Measurements from ENCODE around the gene SLC9A9.
"Not testable (repeated sequence)": the region's sequence is repeated elsewhere in the genome, so short reads cannot be mapped to it uniquely, and the experiment has no call there.

The SLC9A9 gene

DNA sequence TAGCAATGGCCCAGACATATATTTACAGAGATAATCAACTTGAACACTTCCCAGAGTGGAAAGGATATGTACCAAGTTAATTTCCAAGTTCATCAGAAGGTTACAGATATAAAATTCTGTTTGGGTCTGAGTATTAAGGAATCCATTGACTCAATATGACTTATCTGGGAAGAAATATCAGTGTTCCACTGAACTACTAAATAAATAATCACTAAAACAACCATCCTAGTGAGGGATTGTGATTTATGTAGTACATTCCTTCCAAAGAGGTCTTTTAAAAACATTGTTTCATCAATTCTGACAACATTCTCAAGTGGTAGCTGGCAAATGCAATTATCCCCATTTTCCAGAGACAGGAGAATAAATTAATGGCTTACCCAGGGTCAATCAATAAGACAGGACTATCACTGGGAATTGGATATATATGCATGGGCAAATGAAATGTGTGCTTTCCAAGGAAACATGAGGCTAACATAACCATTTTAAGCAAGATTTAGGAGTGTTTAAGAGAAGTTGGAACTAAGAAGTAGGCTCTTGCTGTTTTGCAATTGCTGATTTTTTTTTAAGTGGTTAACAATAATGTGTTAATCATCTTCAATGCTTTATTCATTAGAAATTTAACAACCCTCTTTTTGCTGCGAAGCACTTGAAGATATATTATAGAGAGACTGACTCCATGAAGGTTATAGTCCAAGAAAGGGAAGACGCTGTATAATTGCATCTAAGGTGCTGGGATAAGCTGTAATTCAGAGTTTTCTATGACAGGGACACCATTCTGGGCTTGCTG, 37.9 kb downstream of the SLC9A9 start:
- no peak for DNase-seq (ENCODE audit: low spot score)

DNA sequence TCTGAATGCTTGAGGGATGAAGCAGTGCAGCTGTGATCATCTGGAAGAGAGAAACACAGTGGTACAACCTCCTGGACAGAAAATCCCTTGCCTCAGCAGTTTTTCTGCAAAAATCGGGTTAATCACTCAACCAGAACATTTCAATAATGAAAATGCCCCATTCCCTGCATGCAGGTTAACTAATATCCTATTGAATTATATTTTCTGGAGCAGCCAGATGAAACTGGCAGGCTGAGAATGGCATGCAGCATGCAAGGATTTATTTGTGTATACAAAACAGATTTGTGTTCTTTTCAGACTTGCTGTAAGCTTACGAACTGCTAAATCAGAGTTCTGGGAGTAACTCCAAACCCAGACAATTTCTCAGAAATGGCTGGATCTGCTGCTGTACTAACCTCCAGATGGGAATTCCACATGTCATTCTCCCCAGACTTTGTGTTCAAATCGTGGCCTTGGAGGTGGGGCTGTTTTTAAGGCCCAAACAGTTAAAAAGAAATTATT, 39.1 kb downstream of the SLC9A9 start:
- DNase-seq (ENCODE audit: low spot score) = no peak

DNA sequence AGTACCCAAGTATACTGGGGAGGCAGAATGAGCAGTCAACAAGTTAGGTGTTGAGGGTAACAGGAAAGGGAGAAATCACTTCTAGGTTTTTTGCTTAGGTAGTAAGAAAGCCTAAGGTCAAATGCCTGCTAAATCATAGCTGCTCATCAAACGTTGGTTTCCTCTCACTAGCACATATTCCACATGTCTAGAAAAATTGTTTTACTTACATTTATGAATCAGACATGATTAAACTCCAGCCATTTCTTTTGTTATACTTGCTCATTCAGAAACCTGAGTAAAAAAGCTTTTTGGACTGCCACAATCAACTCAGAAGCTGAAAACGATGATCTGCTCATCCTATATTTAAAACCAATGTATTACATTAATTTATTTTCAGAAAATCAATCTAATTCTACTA, 40.2 kb downstream of the SLC9A9 start:
- no peak for DNase-seq (ENCODE audit: low spot score)

DNA sequence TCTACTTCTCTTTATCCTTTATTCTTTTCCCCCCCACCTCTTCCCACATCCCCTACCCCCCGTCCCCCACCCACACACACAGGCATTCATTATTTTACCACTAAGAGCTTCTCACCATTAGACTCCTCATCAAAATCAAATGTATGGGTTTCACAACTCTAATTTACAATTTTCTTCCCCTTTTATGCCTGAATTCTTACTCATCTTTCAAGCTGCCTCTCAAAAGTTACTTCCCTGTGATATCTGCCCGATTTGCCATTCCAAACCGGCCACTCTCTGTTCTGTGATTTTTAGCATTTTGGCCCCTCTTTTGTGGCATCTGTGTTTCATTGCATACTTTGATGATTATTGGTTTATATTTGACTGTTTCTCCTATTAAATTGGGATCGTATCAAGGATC, 42.2 kb downstream of the SLC9A9 start:
- DNase-seq (ENCODE audit: low spot score) = no peak

DNA sequence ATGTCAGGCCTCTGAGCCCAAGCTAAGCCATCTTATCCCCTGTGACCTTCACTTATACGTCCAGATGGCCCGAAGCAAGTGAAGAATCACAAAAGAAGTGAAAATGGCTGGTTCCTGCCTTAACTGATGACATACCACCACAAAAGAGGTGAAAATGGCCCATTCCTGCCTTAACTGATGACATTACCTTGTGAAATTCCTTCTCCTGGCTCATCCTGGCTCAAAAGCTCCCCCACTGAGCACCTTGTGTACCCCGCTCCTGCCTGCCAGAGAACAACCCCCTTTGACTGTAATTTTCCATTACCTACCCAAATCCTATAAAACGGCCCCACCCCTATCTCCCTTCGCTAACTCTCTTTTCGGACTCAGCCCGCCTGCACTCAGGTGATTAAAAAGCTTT, 42.8 kb downstream of the SLC9A9 start:
- not testable (repeated sequence) for DNase-seq (ENCODE audit: low spot score)

DNA sequence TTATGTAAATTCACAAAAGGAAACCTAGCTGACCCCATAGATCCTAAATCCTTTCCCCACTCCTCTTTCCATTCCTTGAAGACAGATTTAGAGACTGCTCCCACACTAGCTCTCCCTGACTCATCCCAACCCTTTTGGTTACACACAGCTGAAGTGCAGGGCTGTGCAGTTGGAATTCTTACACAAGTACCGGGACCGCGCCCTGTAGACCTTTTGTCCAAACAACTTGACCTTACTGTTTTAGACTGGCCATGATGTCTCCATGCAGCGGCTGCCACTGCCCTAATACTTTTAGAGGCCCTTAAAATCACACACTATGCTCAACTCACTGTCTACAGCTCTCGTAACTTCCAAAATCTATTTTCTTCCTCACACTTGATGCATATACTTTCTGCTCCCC, 47.2 kb downstream of the SLC9A9 start:
- not testable (repeated sequence) for DNase-seq (ENCODE audit: low spot score)

DNA sequence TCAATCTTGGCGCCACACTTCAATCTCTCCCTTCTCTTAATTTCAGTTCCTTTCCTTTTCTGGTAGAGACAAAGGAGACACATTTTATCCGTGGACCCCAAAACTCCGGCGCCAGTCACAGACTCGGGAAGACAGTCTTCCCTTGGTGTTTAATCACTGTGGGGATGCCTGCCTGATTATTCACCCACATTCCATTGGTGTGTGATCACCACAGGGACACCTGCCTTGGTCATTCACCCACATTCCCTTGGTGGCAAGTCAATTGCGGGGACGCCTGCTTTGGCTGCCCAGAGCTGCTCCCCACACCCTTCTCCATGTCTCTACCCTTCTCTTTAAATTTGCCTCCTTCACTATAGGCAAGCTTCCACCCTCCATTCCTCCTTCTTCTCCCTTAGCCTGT, 50.1 kb downstream of the SLC9A9 start:
- DNase-seq (ENCODE audit: low spot score) = not testable (repeated sequence)

DNA sequence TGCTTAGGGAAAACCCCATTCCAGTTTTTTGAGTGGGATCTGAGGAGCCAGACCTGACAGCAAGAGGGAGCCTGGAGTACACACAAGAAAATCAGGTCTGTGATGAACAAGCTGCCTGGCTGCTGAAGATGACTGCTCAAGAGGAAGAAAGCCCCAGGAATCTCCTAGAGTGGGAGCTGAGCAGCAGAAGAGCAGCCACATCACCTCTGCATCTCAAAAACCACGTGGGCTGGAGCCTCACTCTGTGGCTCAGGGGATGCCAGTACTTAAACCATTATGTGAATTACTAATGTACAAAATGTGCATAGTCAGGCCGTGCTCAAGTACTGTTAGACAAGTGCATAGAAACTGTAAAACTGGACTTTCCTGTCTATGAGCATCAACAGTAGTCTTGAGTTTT, 52.4 kb downstream of the SLC9A9 start:
- no peak for DNase-seq (ENCODE audit: low spot score)

DNA sequence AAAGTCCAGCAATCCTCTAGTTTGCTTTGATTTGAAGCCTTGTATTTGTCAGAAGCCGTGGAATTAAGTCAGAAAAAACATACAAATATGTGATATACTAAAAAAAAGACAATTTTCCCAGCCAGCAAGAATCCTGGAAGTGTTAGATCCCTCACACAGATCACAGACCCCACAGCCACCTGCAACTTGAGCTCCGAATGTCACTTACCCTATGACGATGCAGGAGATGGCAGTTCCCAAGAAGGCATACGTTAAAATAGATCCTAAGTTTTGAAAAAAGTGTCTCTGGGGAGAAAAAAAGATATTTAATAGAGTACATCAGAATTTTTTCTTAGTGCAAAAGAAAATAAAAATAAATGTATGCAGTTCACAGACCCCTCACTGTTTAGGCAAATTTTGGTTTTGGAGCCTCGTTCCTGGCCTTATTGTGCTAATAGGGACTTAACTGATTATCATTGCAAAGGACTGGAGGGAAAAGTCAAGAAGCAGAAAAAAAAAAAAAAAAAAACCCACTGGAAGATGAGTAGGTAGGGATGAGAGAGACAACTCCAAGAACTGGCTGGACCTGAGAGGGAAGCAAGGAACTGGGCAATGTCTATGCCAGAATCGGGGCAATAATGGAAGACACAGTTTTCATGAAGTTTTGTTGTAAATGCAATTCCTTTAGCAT, 53.3 kb downstream of the SLC9A9 start:
- no peak for DNase-seq (ENCODE audit: low spot score)

DNA sequence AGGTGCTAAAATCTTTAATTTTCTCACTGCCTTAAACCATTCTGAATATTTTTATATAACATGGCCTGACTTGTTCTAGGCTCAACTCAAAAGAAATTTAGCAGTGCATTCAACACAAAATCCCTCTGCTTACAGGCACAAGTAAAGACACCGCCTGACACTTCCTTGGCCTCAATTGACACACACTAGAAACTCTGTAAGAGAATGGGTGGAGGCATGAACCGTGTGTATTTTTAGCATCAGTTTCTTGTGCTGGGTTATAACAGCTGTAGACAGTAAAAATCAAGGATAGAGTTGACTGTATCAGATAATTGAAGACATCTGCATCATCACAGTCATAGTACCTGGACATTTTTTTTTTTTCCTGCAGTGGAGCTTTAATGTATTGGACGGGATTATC, 54.3 kb downstream of the SLC9A9 start:
- no peak for DNase-seq (ENCODE audit: low spot score)

DNA sequence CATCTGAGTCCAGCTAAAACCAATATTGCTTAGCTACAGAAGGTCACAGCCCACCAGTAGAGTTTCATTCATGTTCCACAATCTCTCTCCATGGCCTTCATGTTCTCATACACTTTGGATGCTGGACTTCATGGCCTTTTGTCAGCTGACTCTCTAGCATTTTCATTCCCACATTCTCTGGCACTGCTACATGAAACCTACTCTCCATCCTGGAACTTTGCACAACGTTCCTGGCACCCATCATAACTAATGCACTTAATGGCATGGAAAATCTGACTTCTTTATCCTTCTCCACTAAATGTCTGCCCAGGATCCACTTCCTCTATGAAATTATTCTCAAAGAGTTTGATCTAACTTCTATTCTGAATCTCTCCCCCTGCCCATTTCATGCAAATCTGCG, 56.9 kb downstream of the SLC9A9 start:
- DNase-seq (ENCODE audit: low spot score) = no peak

DNA sequence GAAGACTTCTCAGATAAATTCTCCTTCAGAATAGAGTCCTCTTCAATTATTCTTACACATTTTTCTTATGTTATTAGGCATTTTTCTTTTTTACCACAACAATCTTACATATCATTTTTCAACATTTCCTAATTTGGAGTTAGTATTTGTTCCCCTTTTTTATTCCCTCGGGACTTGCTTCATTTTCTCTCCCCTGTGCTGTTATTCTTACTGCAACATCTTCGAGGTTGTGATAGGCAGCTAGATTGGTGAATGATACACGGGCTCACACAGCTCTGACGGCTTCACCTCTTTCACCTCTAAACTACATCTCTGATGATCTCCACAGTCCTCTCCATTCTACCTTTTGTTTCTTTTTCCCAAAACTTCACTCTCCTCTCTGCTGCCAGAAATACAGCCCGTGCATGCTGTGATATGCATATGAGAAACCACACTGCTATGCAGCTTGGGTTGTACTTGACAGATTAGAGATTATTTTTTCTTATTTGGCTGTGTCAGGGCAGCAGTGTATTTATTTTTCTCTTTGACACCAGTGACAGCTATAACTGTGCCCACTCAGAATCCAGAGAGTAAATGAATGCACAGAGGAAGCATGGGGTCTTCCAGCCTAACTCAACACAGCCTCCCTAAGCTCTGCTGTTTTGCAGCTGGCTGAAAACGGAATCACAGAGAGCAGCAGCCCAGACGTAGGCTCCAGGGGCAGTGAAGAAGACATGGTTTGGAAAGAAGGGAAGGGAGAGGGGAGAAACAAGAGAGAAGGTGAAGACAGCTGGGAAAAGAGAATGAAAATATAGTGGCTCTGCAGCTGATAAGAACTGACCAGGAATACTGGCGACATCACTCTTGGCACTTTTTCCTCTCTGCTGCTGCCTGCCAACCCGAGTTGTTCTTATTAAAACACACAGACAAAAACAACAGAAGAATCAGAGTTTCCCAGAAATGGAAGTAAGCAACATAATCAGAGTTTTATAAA, 61.8 kb downstream of the SLC9A9 start:
- no peak for DNase-seq (ENCODE audit: low spot score)

DNA sequence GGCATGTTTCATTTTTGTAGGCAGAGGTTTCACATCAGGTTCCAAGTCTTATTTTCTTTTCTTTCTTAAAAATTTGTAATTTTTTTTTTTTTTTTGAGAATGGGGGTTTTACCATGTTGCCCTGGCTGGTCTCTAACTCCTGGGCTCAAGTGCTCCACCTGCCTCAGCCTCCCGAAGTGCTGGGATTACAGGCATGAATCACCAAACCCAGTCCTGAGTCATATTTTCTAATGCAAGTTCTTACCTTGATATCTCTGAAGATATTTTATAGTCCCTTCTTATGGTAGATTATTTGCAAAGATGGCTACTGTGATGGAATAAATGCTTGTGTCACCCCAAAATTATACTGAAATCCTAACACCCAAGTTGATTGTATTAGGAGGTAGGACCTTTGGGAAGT, 63.8 kb downstream of the SLC9A9 start:
- no peak for DNase-seq (ENCODE audit: low spot score)

DNA sequence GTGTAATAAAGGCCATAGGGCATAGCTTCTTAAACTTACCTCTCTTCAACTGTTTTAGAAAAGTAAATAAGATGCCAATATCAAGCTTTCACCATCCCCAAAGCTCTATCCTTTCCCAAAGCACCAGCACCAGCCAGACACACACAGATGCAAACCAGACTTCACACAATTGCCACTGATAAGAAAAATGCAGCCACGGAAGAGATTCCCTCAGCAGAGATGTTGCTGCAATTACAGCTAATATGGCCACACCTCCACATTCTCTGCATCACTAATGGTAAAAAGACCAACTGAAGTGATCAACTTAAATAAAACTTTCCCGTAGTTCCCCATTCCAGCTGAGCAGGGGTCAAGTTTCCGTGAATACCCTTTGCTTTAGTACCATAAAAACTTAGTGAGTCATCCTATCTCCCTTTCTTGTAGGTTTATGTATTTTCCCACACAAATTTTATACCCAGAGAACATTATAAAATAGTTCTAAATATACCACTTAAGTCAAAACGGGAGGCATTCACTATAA, 64.4 kb downstream of the SLC9A9 start:
- DNase-seq (ENCODE audit: low spot score) = no peak

DNA sequence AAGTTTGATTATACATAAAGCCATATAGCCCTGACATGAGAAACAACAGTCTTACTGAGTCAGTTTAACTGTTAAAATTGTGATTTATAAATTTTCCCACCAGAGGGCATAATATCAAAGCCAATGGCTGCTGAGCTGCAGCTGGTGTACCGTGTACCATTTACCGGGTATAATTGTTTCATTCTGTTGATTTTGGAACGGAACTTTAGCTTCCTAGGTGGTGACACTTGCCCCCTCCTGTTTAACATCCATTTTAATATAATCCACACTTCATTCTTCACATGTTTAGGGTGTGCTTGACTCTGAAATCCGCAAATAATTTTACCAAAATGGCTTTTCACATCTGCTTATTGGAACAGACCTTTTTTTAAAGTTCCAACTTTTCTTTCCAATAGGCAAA, 72.8 kb downstream of the SLC9A9 start:
- peak; percentile 36 for DNase-seq (ENCODE audit: low spot score)

DNA sequence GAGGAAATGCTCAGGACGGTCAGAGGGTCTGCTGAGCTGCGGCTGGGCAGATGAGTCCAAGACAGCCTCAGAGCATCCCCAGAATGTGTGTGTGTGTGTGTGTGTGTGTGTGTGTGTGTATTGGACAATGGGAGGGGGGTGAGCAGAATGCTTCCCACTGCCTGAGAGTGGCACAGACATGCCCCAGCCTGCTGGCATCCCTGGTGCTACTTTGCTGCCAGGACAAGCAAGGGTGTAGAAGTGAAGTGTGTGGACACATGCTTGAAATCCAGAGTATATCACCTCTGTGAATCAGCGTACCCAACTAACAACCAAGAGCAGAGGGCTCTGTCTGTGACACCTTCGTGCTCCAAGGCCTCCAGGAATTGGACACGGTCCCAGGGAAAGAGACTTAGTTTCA, 76.3 kb downstream of the SLC9A9 start:
- DNase-seq (ENCODE audit: low spot score) = no peak

DNA sequence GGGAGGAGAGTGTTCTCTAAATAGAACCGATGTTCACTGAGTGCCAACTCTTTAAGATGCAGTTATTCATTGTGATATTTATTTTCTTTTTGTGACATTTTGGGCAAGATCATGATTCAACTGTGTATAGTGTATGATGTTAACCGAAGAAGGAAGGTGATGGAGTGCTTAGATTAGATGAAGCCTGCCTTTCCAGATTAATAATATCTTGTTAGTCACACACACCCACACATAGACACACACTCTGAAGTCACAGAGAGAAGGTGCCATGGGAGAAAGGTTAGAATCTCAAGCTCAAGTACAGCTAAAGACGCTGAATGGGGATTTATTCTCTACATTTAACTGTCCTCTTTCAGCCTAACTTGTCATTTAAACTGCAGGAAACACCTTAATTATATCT, 77.0 kb downstream of the SLC9A9 start:
- no peak for DNase-seq (ENCODE audit: low spot score)

DNA sequence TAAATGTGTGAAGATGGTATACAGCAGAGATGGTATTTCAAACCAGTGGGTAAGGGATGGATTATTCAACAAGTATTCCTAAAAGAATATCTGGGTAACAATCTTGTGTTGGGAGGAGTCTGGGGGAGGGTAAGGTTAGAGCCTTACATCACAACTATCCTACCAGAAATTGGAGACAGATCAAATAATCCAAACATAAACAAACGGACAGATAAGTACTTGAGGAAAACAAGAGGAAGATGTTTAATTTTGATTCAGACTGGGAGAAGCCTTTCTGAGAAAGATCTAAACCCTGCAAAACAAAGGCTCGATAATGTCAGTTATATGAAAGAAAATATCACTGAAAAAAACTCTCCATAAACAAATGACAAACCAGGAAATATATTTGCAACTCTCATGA, 77.9 kb downstream of the SLC9A9 start:
- no peak for DNase-seq (ENCODE audit: low spot score)

DNA sequence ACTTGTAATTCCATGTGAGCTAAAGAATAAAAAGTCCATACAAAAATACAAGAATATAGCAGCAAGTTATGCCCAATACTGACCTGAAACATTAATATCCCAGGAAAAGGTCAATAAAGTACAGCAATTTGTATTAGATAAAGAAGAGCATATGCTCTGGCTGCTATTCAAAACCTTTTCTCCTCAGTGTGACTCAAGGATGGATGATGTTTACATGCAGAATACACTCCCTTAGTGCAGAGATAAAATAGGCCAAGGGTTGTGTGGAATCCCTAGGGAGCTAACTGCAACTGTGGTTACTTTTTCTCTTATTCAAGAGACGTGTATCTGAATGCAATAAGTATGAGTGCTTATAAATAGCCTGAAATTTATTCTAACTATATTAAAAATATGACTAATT, 78.7 kb downstream of the SLC9A9 start:
- no peak for DNase-seq (ENCODE audit: low spot score)

DNA sequence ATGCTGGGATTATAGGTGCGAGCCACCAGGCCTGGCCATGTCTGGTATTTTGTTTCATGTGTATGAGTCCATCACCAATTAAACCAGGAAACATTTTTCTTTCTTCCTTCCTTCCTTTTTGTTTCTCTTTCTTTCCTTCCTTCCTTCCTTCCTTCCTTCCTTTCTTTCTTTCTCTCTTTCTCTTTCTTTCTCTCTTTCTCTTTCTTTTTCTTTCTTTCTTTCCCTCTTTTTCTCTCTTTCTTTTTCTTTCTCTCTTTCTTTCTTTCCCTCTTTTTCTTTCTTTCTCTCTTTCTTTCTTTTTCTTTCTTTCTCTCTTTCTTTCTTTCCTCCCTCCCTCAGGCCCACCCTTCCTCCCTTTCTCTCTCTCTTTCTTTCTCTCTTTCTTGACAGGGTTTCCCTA, 83.4 kb downstream of the SLC9A9 start:
- DNase-seq (ENCODE audit: low spot score) = no peak

DNA sequence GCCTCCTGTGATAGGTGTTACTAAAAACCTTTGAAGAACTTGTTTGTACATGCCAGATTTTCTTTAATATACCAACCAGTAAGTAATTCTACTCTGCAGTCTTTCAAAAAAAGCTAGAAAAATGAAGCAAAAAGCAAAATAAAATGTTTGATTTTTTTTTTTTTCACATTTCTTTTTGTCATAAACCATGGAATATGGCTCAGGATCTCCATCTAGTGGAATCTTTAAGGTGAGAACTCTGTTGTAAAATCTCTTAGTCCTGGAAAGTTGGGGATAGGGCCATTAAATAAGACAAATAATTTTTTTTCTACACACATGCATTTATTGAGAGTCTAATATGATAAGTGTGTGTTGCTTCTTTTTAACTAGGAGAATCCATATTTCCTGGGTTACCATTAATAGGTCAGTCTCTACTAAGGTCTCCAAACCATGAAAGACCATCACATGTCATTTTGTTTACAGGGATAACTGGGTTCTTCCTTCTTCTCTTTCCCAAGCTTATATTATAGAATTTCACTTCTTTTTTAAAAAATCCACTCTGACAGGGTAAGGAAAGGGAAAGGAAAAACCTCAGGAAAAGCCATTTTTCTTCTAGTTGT, 84.6 kb downstream of the SLC9A9 start:
- DNase-seq (ENCODE audit: low spot score) = no peak

DNA sequence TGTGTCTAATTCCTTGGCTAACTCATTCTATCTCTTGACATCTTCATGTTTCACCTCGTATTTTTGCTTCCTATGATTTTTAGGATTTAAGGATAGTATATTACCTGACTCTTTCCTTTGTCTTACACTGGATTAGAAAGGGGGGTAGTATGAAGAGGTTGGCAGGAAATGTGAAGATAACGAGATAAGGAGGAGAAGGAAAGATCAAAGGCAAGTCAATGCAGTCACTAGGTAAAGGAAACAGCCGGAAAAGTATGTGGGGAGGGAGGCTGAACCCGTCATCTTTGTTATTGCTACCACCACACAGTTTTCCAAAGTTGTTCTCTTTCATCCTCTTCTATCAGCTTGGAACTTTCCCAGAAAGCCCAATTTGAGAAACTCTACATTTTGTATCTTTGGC, 90.6 kb downstream of the SLC9A9 start:
- no peak for DNase-seq (ENCODE audit: low spot score)
